ENCODE results near the gene ACAA1. TPM values are rescaled to one million over a fixed set of nuclear protein-coding genes. Genes with fewer than 3 reads are reported as not detected.

ACAA1 gene
- total and polyA plus RNA-seq, 9 of the 15 experiments (the other 6 are each of a cell fraction or from before 2014, with no cell fraction given), result 4.0 to 88.9 (median 57.2) TPM

DNA sequence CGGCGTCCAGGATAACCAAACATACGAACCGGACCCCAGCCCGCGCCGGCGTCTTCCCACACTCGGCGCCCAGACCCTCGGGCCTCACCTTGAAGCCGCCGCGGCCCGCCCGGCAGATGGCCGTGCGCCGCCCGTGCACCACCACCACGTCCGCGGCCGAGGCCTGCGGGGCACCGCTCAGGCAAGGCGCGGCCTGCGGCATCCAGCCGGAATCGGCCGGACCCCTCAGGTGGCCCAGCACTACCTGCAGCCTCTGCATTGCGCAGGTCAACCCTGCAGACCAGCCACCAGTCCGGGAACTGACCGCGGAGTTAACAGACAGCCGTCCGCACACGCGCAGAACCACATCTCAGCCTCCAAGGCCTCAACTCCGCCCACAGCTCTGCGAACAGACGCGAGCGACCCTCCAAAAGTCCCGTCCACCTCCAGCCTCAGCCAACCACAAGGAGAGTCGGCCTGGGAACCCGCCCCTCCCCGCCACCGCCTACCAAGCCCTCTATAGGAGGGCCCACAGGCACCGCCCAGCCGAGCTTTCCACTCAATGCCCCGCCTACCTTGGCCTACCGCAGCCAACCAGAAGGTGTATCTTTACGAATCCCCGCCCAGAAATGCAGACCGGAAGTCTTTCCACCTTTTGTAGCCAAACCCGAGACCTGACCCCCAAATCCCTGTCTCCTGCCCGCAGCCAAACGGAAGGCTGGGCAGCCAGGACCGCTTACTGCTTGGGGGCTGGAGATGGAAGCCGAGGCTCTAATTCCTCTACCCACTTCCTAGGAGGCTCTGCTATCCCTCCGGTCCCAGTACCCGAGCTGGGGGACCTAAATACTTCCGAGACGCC lies at the start of gene ACAA1 (continued):
- TF ChIP-seq ZNF780A (CRISPR knock-in tag; IDR thresholded peaks at IDR 0.05) (no peak), TSHZ1 (CRISPR knock-in tag; IDR thresholded peaks at IDR 0.05) (peak; percentile 66; the same call in 1 of the 2 replicates), GABPB2 (CRISPR knock-in tag; conservative IDR thresholded peaks at IDR 0.05) (no peak), GABPA (tag; conservative IDR thresholded peaks at IDR 0.05; ENCODE audit: low read depth) (peak; percentile 88), OTX1 (CRISPR knock-in tag; IDR thresholded peaks at IDR 0.05) (peak; percentile 83; the same call in 1 of the 2 replicates), ESRRA (IDR thresholded peaks at IDR 0.05; ENCODE audit: borderline replicate concordance, low read depth) (peak; percentile 65; the same call in 1 of the 2 replicates), ZNF57 (CRISPR knock-in tag; IDR thresholded peaks at IDR 0.05) (no peak; the same call in 1 of the 2 replicates), ZNF184 (CRISPR knock-in tag; IDR thresholded peaks at IDR 0.05) (no peak), GATA2 (CRISPR knock-in tag; IDR thresholded peaks at IDR 0.05) (no peak), SMARCB1 (IDR thresholded peaks at IDR 0.05; ENCODE audit: insufficient read length, low read depth) (no peak), NELFE (IDR thresholded peaks at IDR 0.05; ENCODE audit: insufficient read depth, insufficient read length) (no peak), FOXA3 (CRISPR knock-in tag; conservative IDR thresholded peaks at IDR 0.05 in 1 of 2, IDR thresholded peaks at IDR 0.05 in 1 of 2) (no peak), BCOR (IDR thresholded peaks at IDR 0.05) (no peak), ZNF324 (CRISPR knock-in tag; IDR thresholded peaks at IDR 0.05) (no peak), ZC3H8 (IDR thresholded peaks at IDR 0.05) (no peak), SREBF2 (CRISPR knock-in tag; IDR thresholded peaks at IDR 0.05) (no peak), CHD1 (IDR thresholded peaks at IDR 0.05; ENCODE audit: low read length) (no peak), E2F3 (CRISPR knock-in tag; IDR thresholded peaks at IDR 0.05) (peak; percentile 57; the same call in 1 of the 2 replicates), ZBTB11 (CRISPR knock-in tag; IDR thresholded peaks at IDR 0.05) (peak in 2 of 3 experiments; percentile 26 to 31; a peak in 2 of 6 replicates)
- TF ChIP-seq, protein P1, sequence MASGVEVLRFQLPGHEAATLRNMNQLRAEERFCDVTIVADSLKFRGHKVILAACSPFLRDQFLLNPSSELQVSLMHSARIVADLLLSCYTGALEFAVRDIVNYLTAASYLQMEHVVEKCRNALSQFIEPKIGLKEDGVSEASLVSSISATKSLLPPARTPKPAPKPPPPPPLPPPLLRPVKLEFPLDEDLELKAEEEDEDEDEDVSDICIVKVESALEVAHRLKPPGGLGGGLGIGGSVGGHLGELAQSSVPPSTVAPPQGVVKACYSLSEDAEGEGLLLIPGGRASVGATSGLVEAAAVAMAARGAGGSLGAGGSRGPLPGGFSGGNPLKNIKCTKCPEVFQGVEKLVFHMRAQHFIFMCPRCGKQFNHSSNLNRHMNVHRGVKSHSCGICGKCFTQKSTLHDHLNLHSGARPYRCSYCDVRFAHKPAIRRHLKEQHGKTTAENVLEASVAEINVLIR (CRISPR knock-in tag; IDR thresholded peaks at IDR 0.05), result 0 out of 2 replicates have a peak, but pooled peaks have one; percentile 23

Data from K562 (cell line).